ENCODE results near the gene RETREG3. TPM values are rescaled to one million over a fixed set of nuclear protein-coding genes. Genes with fewer than 3 reads are reported as not detected.

The RETREG3 gene
- total and polyA plus RNA-seq, 2 of the 13 experiments (the other 11 are each of a cell fraction or from before 2014, with no cell fraction given): 47.0 to 55.8 TPM

- TF ChIP-seq HOMEZ (CRISPR knock-in tag; IDR thresholded peaks at IDR 0.05; ENCODE audit: low read depth) (no peak), JUNB (CRISPR knock-in tag; IDR thresholded peaks at IDR 0.05; ENCODE audit: borderline replicate concordance) (no peak), CTCF (CRISPR knock-in tag; IDR thresholded peaks at IDR 0.05) (peak; percentile 45), ZNF530 (CRISPR knock-in tag; IDR thresholded peaks at IDR 0.05; ENCODE audit: low read depth) (no peak; the same call in 1 of the 2 replicates), ZBTB26 (CRISPR knock-in tag; IDR thresholded peaks at IDR 0.05; ENCODE audit: borderline replicate concordance) (no peak; the same call in 1 of the 2 replicates), FOXC1 (CRISPR knock-in tag; IDR thresholded peaks at IDR 0.05; ENCODE audit: borderline replicate concordance) (peak; percentile 73), ZFP36L2 (CRISPR knock-in tag; IDR thresholded peaks at IDR 0.05) (no peak), ZFP82 (CRISPR knock-in tag; IDR thresholded peaks at IDR 0.05; ENCODE audit: borderline replicate concordance) (no peak), CENPX (CRISPR knock-in tag; IDR thresholded peaks at IDR 0.05) (no peak), ZNF562 (CRISPR knock-in tag; IDR thresholded peaks at IDR 0.05; ENCODE audit: borderline replicate concordance) (no peak), ZNF746 (CRISPR knock-in tag; IDR thresholded peaks at IDR 0.05) (peak; percentile 76), ZNF10 (CRISPR knock-in tag; IDR thresholded peaks at IDR 0.05; ENCODE audit: borderline replicate concordance, low read depth) (no peak), KDM2A (CRISPR knock-in tag; IDR thresholded peaks at IDR 0.05; ENCODE audit: borderline replicate concordance, low read depth) (peak; percentile 94), ZSCAN22 (CRISPR knock-in tag; IDR thresholded peaks at IDR 0.05) (no peak), ZNF367 (CRISPR knock-in tag; IDR thresholded peaks at IDR 0.05; ENCODE audit: borderline replicate concordance) (peak; percentile 90; the same call in 1 of the 2 replicates), POLR2AphosphoS2 (IDR thresholded peaks at IDR 0.05; ENCODE audit: low read depth, low read length) (peak; percentile 44; the same call in 1 of the 2 replicates), NR0B2 (CRISPR knock-in tag; IDR thresholded peaks at IDR 0.05) (peak; percentile 58; the same call in 1 of the 2 replicates), CBX1 (IDR thresholded peaks at IDR 0.05; ENCODE audit: low read depth) (peak; percentile 48), SIN3B (IDR thresholded peaks at IDR 0.05; ENCODE audit: low read length) (0 out of 2 replicates have a peak, but pooled peaks have one; percentile 9), ELF3 (CRISPR knock-in tag; IDR thresholded peaks at IDR 0.05) (no peak; the same call in 1 of the 2 replicates), RBM39 (IDR thresholded peaks at IDR 0.05; ENCODE audit: low read depth, low read length, poor library complexity, severe bottlenecking) (peak; percentile 84), CAMTA2 (CRISPR knock-in tag; IDR thresholded peaks at IDR 0.05; ENCODE audit: borderline replicate concordance) (no peak; the same call in 1 of the 2 replicates)
- TF ChIP-seq, protein P1, sequence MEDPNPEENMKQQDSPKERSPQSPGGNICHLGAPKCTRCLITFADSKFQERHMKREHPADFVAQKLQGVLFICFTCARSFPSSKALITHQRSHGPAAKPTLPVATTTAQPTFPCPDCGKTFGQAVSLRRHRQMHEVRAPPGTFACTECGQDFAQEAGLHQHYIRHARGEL (CRISPR knock-in tag; IDR thresholded peaks at IDR 0.05): 0 out of 2 replicates have a peak, but pooled peaks have one; percentile 45
Measured at GRCh38 chr17:42609182-42609813, at the start of gene RETREG3, which contains the start of gene TUBG1 (continued).

Data from HepG2 (cell line).